HG03457 (cell line): ENCODE measurements around the gene SNRPD3.
"Not testable (repeated sequence)": the region's sequence is repeated elsewhere in the genome, so short reads cannot be mapped to it uniquely, and the experiment has no call there.

Source experiments
- ATAC-seq: cut with Tn5 transposase; IDR thresholded peaks from one replicate; pipeline ENCODE4 v1.9.1; 2021; ENCODE audit warnings: moderate number of reproducible peaks; ENCODE audit not compliant: unreplicated experiment

Gene SNRPD3

DNA sequence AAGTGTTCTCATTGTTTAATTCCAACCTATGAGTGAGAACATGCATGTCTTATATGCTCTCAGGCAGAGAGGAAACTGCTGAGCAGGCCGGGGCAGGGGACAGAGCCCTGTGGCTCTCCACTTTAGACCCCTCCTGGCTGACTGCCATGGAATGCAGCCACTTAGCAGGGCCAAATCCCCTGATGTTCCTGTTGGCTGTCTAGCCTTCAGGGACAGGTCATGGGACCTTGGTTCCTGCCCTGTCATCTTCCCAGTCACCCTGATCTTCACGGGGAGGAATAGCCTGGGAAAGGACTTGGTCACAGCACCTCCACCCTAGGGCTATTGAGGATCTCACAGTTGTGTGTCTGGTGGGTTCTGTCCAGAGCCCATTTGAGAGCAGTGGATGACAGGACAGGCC is 50.5 kb downstream of the SNRPD3 start:
- not testable (repeated sequence) for ATAC-seq

DNA sequence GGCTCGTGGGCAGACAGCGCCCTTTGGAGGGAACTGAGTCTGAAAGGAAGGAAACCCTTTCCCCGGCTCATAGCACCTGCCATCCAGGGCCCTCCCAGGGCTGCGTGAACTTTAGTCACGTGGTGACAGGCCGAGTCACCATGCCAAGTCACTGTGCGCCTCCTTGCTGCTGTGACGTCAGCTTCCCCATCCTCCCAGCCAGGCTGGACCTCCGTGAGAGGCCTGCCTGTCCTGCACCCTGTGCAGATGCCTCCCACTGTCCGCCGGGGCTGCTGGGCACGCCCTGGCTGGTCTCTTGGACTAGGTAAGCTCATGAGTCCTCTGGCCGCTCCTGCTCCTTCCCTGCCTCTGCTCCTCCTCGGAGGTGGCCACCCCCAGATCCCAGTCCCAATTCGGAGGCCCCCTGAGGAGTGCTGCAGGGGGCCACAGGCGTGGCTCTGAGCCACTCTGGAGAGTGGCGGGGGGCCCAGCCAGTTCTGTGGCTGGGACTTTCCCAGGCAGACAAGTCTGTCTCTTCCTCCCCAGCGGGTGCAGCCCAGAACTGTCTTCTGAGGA is 51.7 kb downstream of the SNRPD3 start:
- not testable (repeated sequence) for ATAC-seq

DNA sequence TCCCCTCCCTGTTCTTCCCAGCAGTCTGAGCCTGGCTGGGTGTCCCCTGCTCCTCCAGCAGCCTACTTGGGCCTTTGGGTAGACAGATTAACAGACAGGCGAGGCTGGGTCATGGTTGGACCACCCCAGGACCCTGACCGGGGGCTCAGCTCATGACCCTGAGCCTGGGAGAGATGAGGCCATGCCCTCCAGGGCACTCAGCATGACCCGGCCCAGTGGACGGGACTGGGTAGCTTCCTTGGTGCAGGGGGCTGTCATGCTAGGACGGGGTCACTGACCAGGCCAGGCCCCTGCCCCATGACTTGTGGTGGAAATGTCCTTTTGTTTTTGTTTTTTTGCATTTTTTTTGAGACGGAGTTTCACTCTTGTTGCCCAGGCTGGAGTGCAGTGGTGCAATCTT is 52.5 kb downstream of the SNRPD3 start:
- not testable (repeated sequence) for ATAC-seq

DNA sequence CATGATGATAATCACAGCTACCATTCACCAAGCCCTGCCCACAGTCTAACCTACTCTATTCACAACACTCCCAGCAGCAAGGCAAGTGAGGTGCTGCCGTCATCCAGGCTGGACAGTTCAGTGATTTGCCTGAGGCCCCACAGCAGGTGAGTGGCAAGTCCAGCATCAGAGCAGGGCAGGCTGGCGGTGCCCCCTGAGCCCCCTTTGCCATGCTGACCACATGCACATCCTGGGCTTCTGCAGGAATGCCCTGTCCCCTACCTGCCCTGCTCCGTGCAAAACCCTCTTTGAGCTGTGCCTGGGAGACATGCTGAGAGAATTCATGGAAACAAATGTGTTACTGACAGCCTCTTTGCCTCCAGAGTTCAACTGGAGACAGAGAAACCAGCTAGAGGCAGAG is 54.1 kb downstream of the SNRPD3 start:
- not testable (repeated sequence) for ATAC-seq

DNA sequence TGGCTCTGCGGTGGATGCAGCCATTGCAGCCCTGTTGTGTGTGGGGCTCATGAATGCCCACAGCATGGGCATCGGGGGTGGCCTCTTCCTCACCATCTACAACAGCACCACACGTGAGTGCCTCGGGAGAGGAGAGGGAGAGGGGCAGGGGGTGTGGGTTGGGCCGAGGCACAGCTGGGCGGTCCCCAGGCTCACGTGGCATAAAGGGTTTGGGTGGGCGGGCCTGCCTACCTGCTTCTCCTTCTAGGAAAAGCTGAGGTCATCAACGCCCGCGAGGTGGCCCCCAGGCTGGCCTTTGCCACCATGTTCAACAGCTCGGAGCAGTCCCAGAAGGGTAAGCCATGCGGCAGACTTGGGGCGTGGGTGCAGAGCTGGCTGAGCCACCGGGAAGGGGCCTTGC is 59.0 kb downstream of the SNRPD3 start:
- ATAC-seq, result not testable (repeated sequence)

DNA sequence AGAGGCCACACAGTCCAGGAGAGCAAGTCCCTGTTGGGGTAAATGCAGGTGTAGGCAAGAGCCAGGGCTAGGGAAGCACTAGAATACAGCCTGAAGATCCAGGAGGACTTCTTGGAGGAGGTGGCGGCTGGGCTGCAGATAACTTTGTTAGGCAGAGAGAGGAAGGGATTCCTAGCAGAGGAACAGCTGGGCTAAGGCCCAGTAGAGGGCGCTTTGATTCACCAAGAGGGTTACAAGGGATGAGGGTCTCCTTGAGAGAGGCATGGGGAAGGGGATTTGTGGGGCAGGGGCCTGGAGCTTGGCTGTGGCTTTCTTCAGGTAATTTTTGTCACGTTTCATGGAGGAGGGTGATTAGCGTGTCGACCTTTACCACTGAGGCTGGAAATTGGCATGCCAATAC is 65.4 kb downstream of the SNRPD3 start:
- not testable (repeated sequence) for ATAC-seq

DNA sequence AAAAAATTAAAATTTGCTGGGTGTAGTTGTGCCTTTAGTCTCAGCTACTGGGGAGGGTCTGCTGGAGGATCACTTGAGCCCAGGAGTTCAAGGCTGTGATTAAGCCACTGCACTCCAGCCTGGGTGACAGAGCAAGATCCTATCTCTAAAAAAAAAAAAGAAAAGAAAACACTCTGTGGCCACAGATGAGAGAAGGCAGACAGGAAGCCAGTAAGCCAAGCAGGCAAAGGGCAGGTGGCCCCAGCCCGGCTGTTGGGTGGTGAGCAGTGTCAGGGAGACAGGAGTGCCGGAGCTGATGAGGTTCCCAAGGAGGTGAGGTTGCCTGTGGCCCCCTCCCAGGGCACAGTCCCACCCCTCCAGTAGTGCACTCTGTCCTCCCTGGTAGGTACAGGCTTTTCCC is 66.8 kb downstream of the SNRPD3 start:
- not testable (repeated sequence) for ATAC-seq
